Fibroblast of peridontal ligament (primary cell): Measurements from ENCODE around the gene SULT1A1.
"Not testable (repeated sequence)": the region's sequence is repeated elsewhere in the genome, so short reads cannot be mapped to it uniquely, and the experiment has no call there.

Experiments used
- DNase-seq: peaks from one replicate; pipeline ENCODE4 v3.0.0-alpha.2; 2010; ENCODE audit errors: extremely low read depth

SULT1A1 gene

GRCh38 chr16:28591355-28591754 is 18.5 kb downstream of the SULT1A1 start:
- no peak for DNase-seq

GRCh38 chr16:28590384-28591340 is 19.2 kb downstream of the SULT1A1 start:
- DNase-seq, result no peak

GRCh38 chr16:28589930-28590329 is 19.9 kb downstream of the SULT1A1 start:
- no peak for DNase-seq

GRCh38 chr16:28589069-28589468 is 20.8 kb downstream of the SULT1A1 start:
- DNase-seq, result no peak

- DNase-seq, result no peak
Observed at GRCh38 chr16:28587386-28587785, 22.5 kb downstream of the SULT1A1 start.

- no peak for DNase-seq
Observed at GRCh38 chr16:28586466-28586865, 23.4 kb downstream of the SULT1A1 start.

GRCh38 chr16:28585674-28586073 is 24.2 kb downstream of the SULT1A1 start:
- DNase-seq, result no peak

GRCh38 chr16:28580726-28581315 is 29.0 kb downstream of the SULT1A1 start:
- no peak for DNase-seq

GRCh38 chr16:28575446-28576109 is 34.3 kb downstream of the SULT1A1 start:
- DNase-seq, result no peak

- no peak for DNase-seq
Observed at GRCh38 chr16:28574925-28575324, 34.9 kb downstream of the SULT1A1 start.

- no peak for DNase-seq
Observed at GRCh38 chr16:28573738-28574718, 35.8 kb downstream of the SULT1A1 start.

GRCh38 chr16:28572696-28573510 is 36.9 kb downstream of the SULT1A1 start:
- DNase-seq, result no peak

- no peak for DNase-seq
Observed at GRCh38 chr16:28569968-28570752, 39.7 kb downstream of the SULT1A1 start.

GRCh38 chr16:28569021-28569420 is 40.8 kb downstream of the SULT1A1 start:
- peak; percentile 48 for DNase-seq

GRCh38 chr16:28567292-28567691 is 42.6 kb downstream of the SULT1A1 start:
- DNase-seq, result no peak

- not testable (repeated sequence) for DNase-seq
Observed at GRCh38 chr16:28566233-28566925, 43.5 kb downstream of the SULT1A1 start.

- no peak for DNase-seq
Observed at GRCh38 chr16:28563218-28563617, 46.6 kb downstream of the SULT1A1 start.

GRCh38 chr16:28562199-28562598 is 47.6 kb downstream of the SULT1A1 start:
- no peak for DNase-seq

- DNase-seq, result no peak
Observed at GRCh38 chr16:28561557-28562187, 48.2 kb downstream of the SULT1A1 start.
